ENCODE results near the gene CTDSP1.

DNA sequence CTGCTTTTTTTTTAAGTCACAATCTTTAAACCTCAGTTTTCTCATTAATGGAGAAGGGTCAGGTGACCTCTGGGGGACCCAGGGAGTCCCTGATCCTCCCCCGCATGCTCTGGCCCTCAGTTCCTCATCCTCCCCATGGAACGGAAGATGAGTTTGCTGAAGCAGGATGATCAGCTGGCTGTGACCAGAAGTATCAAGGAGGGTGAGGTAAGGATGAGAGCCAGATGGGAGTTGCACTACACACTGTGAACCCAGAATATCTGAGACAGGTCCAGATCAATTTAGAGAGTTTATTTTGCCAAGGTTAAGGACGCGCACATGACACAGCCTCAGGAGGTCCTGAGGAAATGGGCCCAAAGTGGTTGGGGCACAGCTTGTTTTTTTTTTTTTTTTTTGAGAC is 39.2 kb upstream of the CTDSP1 start:
- TF ChIP-seq, protein P1, sequence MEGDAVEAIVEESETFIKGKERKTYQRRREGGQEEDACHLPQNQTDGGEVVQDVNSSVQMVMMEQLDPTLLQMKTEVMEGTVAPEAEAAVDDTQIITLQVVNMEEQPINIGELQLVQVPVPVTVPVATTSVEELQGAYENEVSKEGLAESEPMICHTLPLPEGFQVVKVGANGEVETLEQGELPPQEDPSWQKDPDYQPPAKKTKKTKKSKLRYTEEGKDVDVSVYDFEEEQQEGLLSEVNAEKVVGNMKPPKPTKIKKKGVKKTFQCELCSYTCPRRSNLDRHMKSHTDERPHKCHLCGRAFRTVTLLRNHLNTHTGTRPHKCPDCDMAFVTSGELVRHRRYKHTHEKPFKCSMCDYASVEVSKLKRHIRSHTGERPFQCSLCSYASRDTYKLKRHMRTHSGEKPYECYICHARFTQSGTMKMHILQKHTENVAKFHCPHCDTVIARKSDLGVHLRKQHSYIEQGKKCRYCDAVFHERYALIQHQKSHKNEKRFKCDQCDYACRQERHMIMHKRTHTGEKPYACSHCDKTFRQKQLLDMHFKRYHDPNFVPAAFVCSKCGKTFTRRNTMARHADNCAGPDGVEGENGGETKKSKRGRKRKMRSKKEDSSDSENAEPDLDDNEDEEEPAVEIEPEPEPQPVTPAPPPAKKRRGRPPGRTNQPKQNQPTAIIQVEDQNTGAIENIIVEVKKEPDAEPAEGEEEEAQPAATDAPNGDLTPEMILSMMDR (IDR thresholded peaks at IDR 0.05; ENCODE audit: insufficient read depth, low read depth, low read length): no peak
- no peak for TF ChIP-seq EZH2 (IDR thresholded peaks at IDR 0.05; ENCODE audit: insufficient read depth, low read length)

Data from astrocyte (in vitro differentiated cells and primary cell).